Mesothelial cell of epicardium (in vitro differentiated cells): ENCODE data around the gene SPRY4. TPM values are rescaled to one million over a fixed set of nuclear protein-coding genes. Genes with fewer than 3 reads are reported as not detected.

Source experiments
- DNase-seq, 2 experiments: peaks; one replicate each; pipeline ENCODE4 v3.0.0; 2021; ENCODE audit warnings: low spot score in 2 of 2; ENCODE audit not compliant: unreplicated experiment in 2 of 2
- H3K27ac Mint-ChIP-seq: 2 replicates; pipeline ENCODE4 v1.8.0; 2021; ENCODE audit warnings: mixed read lengths
- H3K27me3 Mint-ChIP-seq: 2 replicates; pipeline ENCODE4 v1.8.0; 2021; ENCODE audit warnings: low read depth, mixed read lengths
- H3K36me3 Mint-ChIP-seq: 2 replicates; pipeline ENCODE4 v1.8.0; 2021; ENCODE audit warnings: mixed read lengths
- H3K4me1 Mint-ChIP-seq: 2 replicates; pipeline ENCODE4 v1.8.0; 2021; ENCODE audit warnings: mixed read lengths
- H3K4me3 Mint-ChIP-seq: 2 replicates; pipeline ENCODE4 v1.8.0; 2021; ENCODE audit warnings: mild to moderate bottlenecking, moderate library complexity, mixed read lengths
- H3K9me3 Mint-ChIP-seq: 2 replicates; pipeline ENCODE4 v1.8.0; 2021; ENCODE audit warnings: mixed read lengths
- CTCF ChIP-seq: fragments of 200-600 bp; sonication (generic); IDR thresholded peaks from one replicate; pipeline ENCODE4 v1.5.0; 2021; ENCODE audit warnings: antibody characterized with exemption; ENCODE audit not compliant: unreplicated experiment
- total RNA-seq: library from RNA; stranded (reverse); gene quantifications from 3 replicates; pipeline ENCODE4 v1.2.1, GENCODE V29; 2021

SPRY4 gene
- total RNA-seq, 1 donor from 2014 or later: 21.5 TPM

GRCh38 chr5:142330026-142330425, 5.2 kb upstream of the SPRY4 start:
- DNase-seq: no peak

GRCh38 chr5:142327111-142327842, 2.5 kb upstream of the SPRY4 start:
- H3K27ac Mint-ChIP-seq: peak overlapping the region; percentile 78
- H3K4me3 Mint-ChIP-seq: peak overlapping the region; percentile 16
- H3K27me3 Mint-ChIP-seq: peaks cover 54% of the 10 kb centered on the region
- no peaks in the 10 kb centered on the region for H3K9me3 Mint-ChIP-seq
- H3K4me1 Mint-ChIP-seq: peaks cover 47% of the 10 kb centered on the region
- TF ChIP-seq CTCF: no peak
- H3K36me3 Mint-ChIP-seq: no peaks in the 10 kb centered on the region
- DNase-seq: no peak

More at GRCh38 chr5:142330026-142330425, 5.2 kb upstream of the SPRY4 start:
- Mint-ChIP-seq H3K9me3 (no peaks in the 10 kb centered on the region), H3K4me3 (no peak overlapping the region), H3K27me3 (peaks cover 28% of the 10 kb centered on the region), H3K27ac (no peak overlapping the region), H3K36me3 (no peaks in the 10 kb centered on the region), H3K4me1 (peaks cover 30% of the 10 kb centered on the region)
- no peak for TF ChIP-seq CTCF

GRCh38 chr5:142326480-142326938, 1.7 kb upstream of the SPRY4 start:
- peaks cover 51% of the 10 kb centered on the region for H3K4me1 Mint-ChIP-seq
- H3K27me3 Mint-ChIP-seq: peaks cover 59% of the 10 kb centered on the region
- H3K36me3 Mint-ChIP-seq: no peaks in the 10 kb centered on the region
- peak overlapping the region; percentile 78 for H3K27ac Mint-ChIP-seq
- peak overlapping the region; percentile 79 for H3K4me3 Mint-ChIP-seq
- no peaks in the 10 kb centered on the region for H3K9me3 Mint-ChIP-seq
- TF ChIP-seq CTCF: no peak
- DNase-seq: no peak

- H3K4me3 Mint-ChIP-seq: peak overlapping the region; percentile 79
- peaks cover 65% of the 10 kb centered on the region for H3K27me3 Mint-ChIP-seq
- peak overlapping the region; percentile 78 for H3K27ac Mint-ChIP-seq
- no peaks in the 10 kb centered on the region for H3K9me3 Mint-ChIP-seq
- H3K36me3 Mint-ChIP-seq: no peaks in the 10 kb centered on the region
- H3K4me1 Mint-ChIP-seq: peaks cover 55% of the 10 kb centered on the region
- no peak for TF ChIP-seq CTCF
- DNase-seq: peak in 1 of 2 experiments; percentile 60
Measured at GRCh38 chr5:142325725-142326479, 1.1 kb upstream of the SPRY4 start.

GRCh38 chr5:142324136-142324870, 518 bp downstream of the SPRY4 start:
- peak in 1 of 2 experiments; percentile 34 for DNase-seq
- no peaks in the 10 kb centered on the region for H3K9me3 Mint-ChIP-seq
- H3K4me1 Mint-ChIP-seq: peaks cover 67% of the 10 kb centered on the region
- H3K27ac Mint-ChIP-seq: peak overlapping the region; percentile 78
- peak overlapping the region; percentile 79 for H3K4me3 Mint-ChIP-seq
- no peaks in the 10 kb centered on the region for H3K36me3 Mint-ChIP-seq
- no peak for TF ChIP-seq CTCF
- H3K27me3 Mint-ChIP-seq: peaks cover 80% of the 10 kb centered on the region
